ENCODE data around the gene SCUBE1.

DNA sequence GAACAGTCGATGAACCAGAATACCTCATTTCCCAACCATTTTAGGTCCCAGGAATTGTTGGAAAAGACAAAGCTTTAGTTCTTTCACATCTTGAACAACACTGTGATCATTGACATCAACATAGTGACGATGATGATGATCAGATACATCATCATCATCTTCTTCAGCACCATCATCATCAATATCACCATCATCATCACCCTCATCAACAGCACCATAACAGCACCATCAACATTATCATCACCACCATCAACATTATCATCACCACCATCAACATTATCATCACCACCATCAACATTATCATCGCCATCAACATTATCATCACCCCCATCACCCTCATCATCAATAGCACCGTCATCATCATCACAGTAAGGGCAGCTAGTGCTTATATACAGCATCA, 8.8 kb downstream of the SCUBE1 start:
- TF ChIP-seq, protein P1, sequence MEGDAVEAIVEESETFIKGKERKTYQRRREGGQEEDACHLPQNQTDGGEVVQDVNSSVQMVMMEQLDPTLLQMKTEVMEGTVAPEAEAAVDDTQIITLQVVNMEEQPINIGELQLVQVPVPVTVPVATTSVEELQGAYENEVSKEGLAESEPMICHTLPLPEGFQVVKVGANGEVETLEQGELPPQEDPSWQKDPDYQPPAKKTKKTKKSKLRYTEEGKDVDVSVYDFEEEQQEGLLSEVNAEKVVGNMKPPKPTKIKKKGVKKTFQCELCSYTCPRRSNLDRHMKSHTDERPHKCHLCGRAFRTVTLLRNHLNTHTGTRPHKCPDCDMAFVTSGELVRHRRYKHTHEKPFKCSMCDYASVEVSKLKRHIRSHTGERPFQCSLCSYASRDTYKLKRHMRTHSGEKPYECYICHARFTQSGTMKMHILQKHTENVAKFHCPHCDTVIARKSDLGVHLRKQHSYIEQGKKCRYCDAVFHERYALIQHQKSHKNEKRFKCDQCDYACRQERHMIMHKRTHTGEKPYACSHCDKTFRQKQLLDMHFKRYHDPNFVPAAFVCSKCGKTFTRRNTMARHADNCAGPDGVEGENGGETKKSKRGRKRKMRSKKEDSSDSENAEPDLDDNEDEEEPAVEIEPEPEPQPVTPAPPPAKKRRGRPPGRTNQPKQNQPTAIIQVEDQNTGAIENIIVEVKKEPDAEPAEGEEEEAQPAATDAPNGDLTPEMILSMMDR (IDR thresholded peaks at IDR 0.05), result no peak
- TF ChIP-seq POLR2AphosphoS5 (IDR thresholded peaks at IDR 0.05; ENCODE audit: low read depth, low read length), result no peak
